ENCODE results near the gene SRBD1.

Gene SRBD1

GRCh38 chr2:45543257-45543656 is 67.8 kb downstream of the SRBD1 start:
- no peak for DNase-seq

- DNase-seq = no peak
These were observed 69.1 kb downstream of the SRBD1 start for GRCh38 chr2:45542013-45542412.

GRCh38 chr2:45541450-45541849 is 69.6 kb downstream of the SRBD1 start:
- no peak for DNase-seq

DNA sequence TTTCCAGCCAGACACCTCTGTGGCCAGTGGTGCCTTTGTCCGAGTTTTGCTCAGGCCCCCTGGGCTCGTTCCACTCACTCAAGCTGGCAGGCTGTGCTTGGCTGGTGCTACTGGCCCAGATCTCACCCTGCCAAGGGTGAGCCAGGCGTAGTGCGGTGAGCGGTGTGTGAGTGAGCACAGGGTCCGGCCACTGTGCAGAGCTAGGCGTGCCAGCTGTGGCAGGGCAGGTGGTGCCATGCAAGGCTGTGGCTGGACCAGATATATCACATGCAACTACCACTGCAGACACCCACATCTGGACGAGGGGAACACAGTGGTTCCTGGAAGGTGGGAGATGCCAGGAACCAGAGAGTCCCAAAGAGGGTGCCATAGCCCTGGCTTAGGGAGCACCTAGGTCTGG is 70.1 kb downstream of the SRBD1 start:
- DNase-seq = no peak

DNA sequence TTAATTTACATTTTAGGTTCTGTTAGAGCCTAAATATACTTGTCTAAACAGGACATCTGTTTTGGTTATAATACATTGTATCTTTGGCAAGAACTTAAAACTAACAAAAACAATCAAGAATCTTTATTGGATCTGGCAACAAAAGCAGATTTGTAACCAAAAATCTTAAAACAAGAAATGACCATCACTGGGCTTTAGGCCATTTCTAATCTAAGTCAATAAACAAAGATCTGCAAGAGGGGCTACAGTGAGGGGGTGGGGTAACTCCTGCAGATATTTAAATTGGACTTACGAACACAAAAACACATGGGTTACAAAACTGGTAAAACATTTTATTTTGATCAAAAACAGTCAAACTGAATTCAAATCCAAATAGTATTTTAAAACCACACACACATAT is 77.3 kb downstream of the SRBD1 start:
- no peak for DNase-seq

GRCh38 chr2:45532181-45532580 is 78.9 kb downstream of the SRBD1 start:
- no peak for DNase-seq

GRCh38 chr2:45524016-45524415 is 87.1 kb downstream of the SRBD1 start:
- no peak for DNase-seq

DNA sequence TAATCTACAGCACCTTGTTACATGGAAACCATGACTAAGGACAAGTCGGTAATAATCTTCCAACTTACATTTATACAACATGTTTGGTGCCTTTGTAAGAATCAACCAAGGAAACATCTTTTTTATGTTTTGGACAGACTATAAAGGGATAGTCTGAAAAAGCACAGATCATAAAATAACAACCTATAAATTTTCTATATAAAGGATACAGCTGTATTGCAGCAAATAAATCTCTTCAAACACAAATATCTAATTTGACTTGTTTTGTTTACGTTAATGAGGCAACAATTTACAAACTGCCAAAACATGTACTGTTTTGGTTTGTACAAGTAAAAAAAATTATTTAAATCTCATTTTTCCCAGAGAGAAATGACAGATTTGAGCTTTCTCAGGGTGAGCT is 92.5 kb downstream of the SRBD1 start:
- no peak for DNase-seq

DNA sequence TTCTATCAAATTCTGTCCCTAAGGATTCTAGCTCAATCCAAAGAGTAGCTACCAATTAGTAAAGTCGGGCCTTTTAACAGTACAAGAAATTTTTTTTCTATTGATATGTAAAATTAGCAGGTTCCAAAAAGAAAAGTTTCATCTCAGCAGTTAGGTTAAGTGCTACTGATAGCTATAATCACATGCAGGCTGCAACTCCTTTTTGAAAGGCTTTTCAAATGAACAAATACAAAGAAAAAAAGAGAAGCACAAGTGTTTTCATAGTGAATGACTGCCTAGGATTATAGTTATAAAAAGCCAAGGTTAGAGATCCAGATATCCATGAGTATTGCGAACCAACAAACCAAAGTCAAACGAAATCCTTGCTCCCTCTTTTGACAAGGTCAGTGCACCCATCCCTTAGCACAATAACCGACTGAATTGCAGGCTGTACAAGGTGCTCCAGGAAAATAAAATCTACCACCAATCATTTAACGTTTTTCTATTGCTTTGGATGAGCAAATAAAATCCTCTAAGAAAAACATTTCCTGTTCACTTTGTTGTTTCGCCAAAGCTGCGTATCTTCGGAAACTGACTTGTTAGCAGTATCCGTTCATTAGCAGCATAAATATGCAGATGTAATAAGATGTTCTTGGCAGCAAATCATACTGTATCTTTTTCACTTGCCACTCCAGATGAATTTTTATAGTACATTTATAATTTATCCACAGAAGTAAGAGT is 100.2 kb downstream of the SRBD1 start:
- DNase-seq = no peak

DNA sequence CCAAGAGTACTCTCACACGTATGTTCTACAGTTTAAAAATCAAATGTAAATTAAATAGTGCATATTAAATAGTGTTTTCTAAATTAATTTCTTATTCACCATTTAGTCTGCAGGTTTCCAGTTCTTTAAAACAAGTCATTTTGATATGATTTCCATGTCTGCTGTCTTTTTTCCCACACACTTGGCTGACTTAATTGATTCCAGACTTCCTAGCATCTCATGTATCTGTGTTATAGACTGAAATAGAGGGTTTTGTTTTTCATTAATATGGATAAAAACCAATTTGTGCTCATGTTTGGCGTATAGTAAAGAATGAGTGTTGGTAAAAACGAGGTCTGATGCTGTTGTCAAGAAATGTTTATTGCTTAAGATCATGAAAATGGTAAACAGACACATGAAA is 104.3 kb downstream of the SRBD1 start:
- no peak for DNase-seq

DNA sequence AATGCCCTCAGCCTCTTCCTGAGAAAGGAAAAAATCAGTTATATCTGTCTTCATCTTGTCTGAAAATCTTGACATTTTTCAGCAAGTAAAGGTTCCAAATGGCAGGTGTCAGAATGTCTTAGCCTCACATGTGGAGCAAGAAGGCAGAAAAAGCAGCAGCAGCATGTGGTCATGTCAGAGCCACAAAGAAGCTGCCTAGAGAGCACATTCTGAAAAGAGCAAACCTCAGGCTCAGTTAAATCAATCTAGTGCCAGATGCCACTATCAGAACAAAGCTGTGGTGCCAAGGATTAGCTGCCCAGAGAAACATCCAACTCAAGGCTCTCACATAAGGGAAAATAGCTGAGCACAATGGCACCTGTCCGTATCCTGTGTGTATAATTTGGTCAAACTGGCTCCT is 105.9 kb downstream of the SRBD1 start:
- DNase-seq = peak; percentile 50

GRCh38 chr2:45498661-45499550 is 112.2 kb downstream of the SRBD1 start:
- DNase-seq = no peak

- DNase-seq = no peak
These were observed 113.7 kb downstream of the SRBD1 start for GRCh38 chr2:45497355-45497754.

DNA sequence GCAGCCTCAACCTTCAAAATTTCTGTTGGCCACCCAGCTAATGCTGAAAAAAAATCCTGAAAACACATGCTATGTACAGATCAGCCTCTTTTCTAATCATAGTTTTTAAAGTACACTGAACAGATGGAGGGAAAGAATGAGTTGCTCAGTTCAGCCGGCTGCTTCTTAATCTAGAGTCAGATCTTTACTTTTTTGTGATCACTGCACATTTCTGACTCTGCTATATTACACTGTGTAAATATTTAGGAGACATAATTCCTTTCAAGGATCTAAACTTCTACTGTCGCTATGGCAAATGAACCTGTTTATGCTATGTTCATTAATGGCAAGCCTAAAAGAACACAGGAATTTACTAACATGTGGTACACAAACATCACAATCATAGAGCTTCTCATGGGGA is 114.2 kb downstream of the SRBD1 start:
- DNase-seq = no peak

DNA sequence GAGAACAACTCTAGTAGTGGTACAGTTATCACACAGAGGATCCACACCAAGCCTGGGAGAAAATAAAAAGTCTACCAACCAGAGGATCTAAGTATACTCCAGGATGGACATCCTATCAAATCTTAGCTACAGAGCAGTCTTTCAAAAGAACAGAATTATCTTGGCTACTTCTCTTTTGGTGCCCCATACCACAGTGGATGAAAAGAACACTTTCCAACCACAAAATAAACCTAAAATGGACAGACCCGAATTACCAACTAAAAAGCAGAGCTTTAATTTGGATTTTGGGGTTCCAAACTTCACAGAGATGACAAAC is 116.1 kb downstream of the SRBD1 start:
- no peak for DNase-seq

DNA sequence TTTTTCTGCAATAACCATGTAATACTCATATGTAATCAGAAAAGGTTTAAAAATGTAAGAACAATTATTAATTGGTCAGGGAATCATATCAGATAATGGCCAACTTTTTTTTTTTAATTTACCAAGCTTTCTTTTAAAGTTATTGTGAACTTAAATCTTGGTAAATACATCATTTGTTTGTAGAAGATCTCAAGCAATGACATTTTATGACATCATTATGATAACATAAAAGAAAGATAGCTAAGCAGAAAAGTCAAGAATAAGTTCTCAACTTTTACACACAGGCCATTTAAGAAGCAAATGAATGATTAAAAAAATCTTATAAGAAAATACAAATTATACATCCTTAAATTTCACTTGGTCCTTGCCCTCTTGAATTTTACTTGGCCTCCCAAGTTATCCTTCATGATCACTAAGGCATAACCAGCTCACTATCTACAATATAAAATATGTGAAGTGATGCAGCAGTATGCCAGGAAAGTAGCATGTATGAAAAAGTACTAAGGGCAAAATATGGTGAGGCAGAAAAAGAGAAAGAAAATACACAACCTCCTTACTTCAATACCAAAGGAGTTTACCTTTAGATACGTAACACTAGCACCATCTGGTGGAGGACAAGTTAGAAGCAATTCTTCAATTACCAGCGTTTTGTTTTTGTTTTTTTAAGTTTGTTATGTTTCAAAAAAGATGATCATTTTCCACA is 116.6 kb downstream of the SRBD1 start:
- no peak for DNase-seq

DNA sequence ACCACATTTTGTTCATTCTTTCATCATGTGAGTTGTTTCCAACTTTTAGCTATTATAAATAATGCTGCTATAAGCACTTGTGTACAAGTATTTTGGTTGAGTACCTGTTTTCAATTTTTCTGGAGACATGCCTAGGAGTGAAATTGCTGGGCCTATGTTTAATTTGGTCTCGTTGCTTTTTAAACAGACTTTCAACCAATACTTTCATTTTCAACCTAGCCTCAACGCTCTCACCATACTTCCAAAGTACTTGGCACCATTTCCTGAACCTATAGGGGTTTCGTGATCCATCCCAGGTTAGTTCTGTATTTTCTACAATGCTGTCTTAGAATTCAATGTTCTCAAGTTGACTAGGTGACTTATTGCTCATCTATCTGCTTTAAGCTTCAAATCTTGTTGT is 126.1 kb downstream of the SRBD1 start:
- no peak for DNase-seq

- DNase-seq = no peak
These were observed 127.1 kb downstream of the SRBD1 start for GRCh38 chr2:45483997-45484396.

DNA sequence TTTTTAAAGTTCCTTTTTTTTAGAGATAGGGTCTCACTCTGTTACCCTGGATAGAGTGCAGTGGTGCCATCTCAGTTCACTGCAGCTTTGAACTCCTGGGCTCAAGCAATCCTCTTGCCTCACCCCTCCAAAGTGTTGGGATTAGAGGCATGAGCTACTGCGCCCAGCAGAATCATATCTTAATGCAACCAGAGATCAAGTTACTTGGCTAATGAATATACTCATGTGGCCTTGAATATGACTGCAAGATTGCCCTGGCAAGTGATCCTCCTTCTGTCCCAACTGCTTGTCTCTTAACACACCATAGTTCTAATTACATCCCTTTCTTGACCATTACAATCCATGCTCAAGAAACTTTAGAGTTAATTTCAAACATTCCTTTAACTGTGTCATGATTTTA is 133.5 kb downstream of the SRBD1 start:
- no peak for DNase-seq

GRCh38 chr2:45470531-45470930 is 140.5 kb downstream of the SRBD1 start:
- DNase-seq = no peak

DNA sequence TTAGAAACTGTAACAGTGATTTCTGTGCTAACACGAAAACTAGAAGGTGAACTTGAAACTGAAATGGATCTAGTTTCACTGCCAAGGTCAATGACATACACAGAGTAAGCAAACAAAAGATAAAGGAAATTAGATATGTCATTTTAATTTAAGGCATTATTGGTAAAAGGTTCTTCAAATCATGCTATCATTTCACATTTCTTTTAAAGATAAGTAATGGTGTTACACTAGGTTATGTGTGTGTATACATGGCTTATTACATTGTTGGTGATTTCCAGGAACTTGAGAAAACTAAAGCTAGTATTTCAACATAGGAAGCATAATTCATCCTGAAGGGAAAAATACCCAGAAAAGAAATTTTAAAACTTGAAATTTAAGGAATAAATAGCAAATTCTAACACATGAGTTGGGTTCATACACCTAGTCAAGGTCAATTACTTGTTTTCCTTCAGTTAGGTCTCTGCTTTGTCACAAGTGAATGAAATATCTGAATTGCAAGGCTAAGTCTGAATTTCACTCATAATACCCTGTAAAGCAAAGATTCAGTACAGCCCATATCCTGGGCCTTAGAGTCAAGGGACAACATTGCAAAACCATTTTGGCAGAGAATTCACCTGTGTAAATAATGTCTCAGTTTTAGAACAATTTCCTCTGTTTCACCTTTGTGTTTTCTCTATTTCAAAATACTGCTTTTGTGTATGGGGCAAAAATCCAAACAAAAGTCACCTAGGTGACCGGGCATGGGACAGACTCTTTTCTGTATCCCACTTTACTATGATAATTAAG is 141.6 kb downstream of the SRBD1 start:
- DNase-seq = no peak

GRCh38 chr2:45468279-45468678 is 142.8 kb downstream of the SRBD1 start:
- no peak for DNase-seq

- no peak for DNase-seq
These were observed 145.0 kb downstream of the SRBD1 start for GRCh38 chr2:45466053-45466452.
